Measurements from ENCODE around the gene HDGF.

Gene HDGF

DNA sequence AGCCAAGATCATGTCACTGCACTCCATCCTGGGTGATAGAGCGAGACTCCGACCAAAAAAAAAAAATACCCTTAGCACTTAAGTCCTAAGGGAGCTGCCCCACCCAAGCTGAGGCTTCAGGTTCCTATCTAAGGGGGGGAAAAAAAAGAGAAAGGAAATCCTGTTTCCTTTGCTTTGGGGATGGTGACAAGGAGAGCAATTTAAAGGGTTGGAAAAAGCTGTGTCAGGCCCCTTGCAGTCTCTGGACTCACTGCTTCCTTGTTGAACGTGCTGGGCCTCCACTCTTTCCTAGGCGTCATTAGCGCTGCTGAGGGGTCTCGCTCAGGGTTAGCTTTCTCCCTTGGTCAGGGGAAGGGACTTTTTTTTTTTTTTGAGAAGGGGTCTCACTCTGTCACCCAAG is 34.0 kb upstream of the HDGF start:
- no peak for TF ChIP-seq POLR2AphosphoS5 (IDR thresholded peaks at IDR 0.05; ENCODE audit: low read depth, low read length)
- no peak for TF ChIP-seq SIN3A (IDR thresholded peaks at IDR 0.05; ENCODE audit: borderline replicate concordance, insufficient read depth, low read length)
- no peak for TF ChIP-seq FOXP2 (optimal IDR thresholded peaks at IDR 0.05; ENCODE audit: borderline replicate concordance, extremely low read depth, extremely low read length, insufficient read depth)
- no peak for TF ChIP-seq TAF1 (IDR thresholded peaks at IDR 0.05; ENCODE audit: borderline replicate concordance, insufficient read depth, low read length)
- TF ChIP-seq, protein P1, sequence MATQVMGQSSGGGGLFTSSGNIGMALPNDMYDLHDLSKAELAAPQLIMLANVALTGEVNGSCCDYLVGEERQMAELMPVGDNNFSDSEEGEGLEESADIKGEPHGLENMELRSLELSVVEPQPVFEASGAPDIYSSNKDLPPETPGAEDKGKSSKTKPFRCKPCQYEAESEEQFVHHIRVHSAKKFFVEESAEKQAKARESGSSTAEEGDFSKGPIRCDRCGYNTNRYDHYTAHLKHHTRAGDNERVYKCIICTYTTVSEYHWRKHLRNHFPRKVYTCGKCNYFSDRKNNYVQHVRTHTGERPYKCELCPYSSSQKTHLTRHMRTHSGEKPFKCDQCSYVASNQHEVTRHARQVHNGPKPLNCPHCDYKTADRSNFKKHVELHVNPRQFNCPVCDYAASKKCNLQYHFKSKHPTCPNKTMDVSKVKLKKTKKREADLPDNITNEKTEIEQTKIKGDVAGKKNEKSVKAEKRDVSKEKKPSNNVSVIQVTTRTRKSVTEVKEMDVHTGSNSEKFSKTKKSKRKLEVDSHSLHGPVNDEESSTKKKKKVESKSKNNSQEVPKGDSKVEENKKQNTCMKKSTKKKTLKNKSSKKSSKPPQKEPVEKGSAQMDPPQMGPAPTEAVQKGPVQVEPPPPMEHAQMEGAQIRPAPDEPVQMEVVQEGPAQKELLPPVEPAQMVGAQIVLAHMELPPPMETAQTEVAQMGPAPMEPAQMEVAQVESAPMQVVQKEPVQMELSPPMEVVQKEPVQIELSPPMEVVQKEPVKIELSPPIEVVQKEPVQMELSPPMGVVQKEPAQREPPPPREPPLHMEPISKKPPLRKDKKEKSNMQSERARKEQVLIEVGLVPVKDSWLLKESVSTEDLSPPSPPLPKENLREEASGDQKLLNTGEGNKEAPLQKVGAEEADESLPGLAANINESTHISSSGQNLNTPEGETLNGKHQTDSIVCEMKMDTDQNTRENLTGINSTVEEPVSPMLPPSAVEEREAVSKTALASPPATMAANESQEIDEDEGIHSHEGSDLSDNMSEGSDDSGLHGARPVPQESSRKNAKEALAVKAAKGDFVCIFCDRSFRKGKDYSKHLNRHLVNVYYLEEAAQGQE (IDR thresholded peaks at IDR 0.05; ENCODE audit: insufficient read depth in 1 of 2, low read depth in 2 of 2, low read length in 2 of 2), result no peak

DNA sequence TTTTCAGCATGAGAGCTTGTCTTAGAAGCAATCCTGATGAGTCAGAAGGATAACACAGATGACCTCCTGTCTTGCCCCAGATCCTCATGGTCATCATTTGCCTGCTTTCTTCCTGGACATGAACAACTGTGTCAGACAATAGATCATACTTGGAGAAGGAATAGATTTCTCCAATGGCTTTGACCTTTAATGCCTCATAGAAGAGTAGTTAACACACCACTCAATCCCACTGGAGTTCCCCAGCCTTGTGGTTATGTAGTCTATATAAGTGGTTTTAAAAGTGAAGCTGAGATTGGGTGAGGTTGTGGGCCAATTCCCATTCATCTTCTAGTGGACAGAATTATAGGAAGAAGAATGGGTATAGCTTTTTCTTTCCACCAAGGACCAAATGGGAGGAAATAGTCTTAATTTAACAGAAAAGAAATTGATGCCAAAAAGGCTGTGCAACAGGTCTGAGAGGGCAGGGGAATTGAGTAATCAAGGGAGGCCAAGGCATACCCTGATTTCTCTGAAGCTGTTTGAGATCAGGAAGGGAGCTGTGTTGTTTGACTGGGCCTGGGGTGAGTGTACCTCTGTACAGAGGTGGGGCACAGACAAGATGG is 30.2 kb upstream of the HDGF start:
- no peak for TF ChIP-seq FOXP2 (optimal IDR thresholded peaks at IDR 0.05; ENCODE audit: borderline replicate concordance, extremely low read depth, extremely low read length, insufficient read depth)
- no peak for TF ChIP-seq POLR2AphosphoS5 (IDR thresholded peaks at IDR 0.05; ENCODE audit: low read depth, low read length)
- TF ChIP-seq, protein P1 (IDR thresholded peaks at IDR 0.05; ENCODE audit: insufficient read depth in 1 of 2, low read depth in 2 of 2, low read length in 2 of 2), result no peak
- TF ChIP-seq SIN3A (IDR thresholded peaks at IDR 0.05; ENCODE audit: borderline replicate concordance, insufficient read depth, low read length), result no peak
- no peak for TF ChIP-seq TAF1 (IDR thresholded peaks at IDR 0.05; ENCODE audit: borderline replicate concordance, insufficient read depth, low read length)

DNA sequence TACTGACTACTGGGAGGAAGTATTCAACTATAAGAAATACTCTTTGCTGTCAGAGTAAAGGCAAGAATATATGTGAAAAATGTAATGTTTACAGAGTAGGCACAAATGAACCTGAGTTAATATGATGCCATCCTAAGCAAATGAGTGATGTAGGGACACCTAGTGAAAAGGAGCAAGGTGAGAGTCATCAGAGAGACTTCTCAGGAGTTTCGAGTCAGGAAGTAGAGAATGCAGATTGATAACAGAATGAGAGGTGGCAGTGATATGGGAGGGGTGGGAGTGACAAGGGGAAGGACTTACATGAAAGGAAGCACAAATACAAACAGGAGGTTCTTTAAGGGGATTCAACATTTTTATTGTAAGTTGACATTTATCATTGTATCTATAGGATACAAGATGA is 26.1 kb upstream of the HDGF start:
- TF ChIP-seq, protein P1 (IDR thresholded peaks at IDR 0.05; ENCODE audit: insufficient read depth in 1 of 2, low read depth in 2 of 2, low read length in 2 of 2), result no peak
- TF ChIP-seq FOXP2 (optimal IDR thresholded peaks at IDR 0.05; ENCODE audit: borderline replicate concordance, extremely low read depth, extremely low read length, insufficient read depth) (no peak), POLR2AphosphoS5 (IDR thresholded peaks at IDR 0.05; ENCODE audit: low read depth, low read length) (no peak), TAF1 (IDR thresholded peaks at IDR 0.05; ENCODE audit: borderline replicate concordance, insufficient read depth, low read length) (no peak), SIN3A (IDR thresholded peaks at IDR 0.05; ENCODE audit: borderline replicate concordance, insufficient read depth, low read length) (no peak)

DNA sequence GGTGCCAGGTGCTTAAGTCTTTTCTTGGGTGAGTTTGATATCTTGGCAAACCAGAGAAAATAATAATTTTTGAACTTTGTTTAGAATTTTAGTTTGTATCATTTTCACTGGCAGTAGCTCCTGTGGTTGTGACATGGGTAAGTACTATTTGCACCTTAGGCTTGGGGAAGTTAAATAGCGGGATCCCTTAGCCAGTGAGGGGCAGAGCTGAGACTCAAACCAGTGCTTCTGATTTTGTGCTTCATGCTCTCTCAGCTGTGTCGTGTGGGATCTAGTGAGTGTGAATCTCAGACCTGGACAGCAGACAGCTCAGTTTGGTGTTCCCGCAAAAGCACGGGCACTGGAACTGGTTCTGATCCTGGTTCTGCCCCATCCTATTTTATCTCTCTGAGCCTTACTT is 25.5 kb upstream of the HDGF start:
- TF ChIP-seq, protein P1 (IDR thresholded peaks at IDR 0.05; ENCODE audit: insufficient read depth in 1 of 2, low read depth in 2 of 2, low read length in 2 of 2), result no peak
- no peak for TF ChIP-seq TAF1 (IDR thresholded peaks at IDR 0.05; ENCODE audit: borderline replicate concordance, insufficient read depth, low read length)
- no peak for TF ChIP-seq SIN3A (IDR thresholded peaks at IDR 0.05; ENCODE audit: borderline replicate concordance, insufficient read depth, low read length)
- TF ChIP-seq FOXP2 (optimal IDR thresholded peaks at IDR 0.05; ENCODE audit: borderline replicate concordance, extremely low read depth, extremely low read length, insufficient read depth), result no peak
- TF ChIP-seq POLR2AphosphoS5 (IDR thresholded peaks at IDR 0.05; ENCODE audit: low read depth, low read length), result no peak

Data from PFSK-1 (cell line).